Gastrocnemius medialis (tissue), 4 donors: ENCODE data around the gene HK1. TPM values are rescaled to one million over a fixed set of nuclear protein-coding genes. Genes with fewer than 3 reads are reported as not detected.

Experiments
- ATAC-seq, 2 donors: fragments of 150-250 bp; one replicate each; pipeline ENCODE4 v1.9.1; 2016
- DNase-seq, 2 donors: peaks; one replicate each; pipeline ENCODE4 v3.0.0-alpha.2; 2019
- H3K27ac ChIP-seq, 4 donors: fragments of 200-600 bp; sonication (generic); 1 replicate in 1 of 4; 2 replicates in 3 of 4; pipeline ENCODE4 v1.5.1; 2016 to 2018; ENCODE audit warnings: mild to moderate bottlenecking in 2 of 4, moderate library complexity in 1 of 4
- H3K27me3 ChIP-seq, 3 donors: fragments of 200-600 bp; sonication (generic) in 2 of 3; 1 replicate in 1 of 3; 2 replicates in 2 of 3; pipeline versions ENCODE4 v1.5.1 to v1.6.0; 2016 to 2019; ENCODE audit warnings: mild to moderate bottlenecking in 1 of 3, moderate library complexity in 1 of 3
- H3K36me3 ChIP-seq, 2 donors: fragments of 200-600 bp; sonication (generic) in 1 of 2; one replicate each; pipeline ENCODE4 v1.5.1; 2017 to 2018
- H3K4me1 ChIP-seq, 2 donors: fragments of 200-600 bp; sonication (generic) in 1 of 2; one replicate each; pipeline ENCODE4 v1.5.1; 2016 to 2017; ENCODE audit warnings: mild to moderate bottlenecking in 2 of 2
- H3K4me3 ChIP-seq, 4 donors: fragments of 200-600 bp; sonication (generic) in 3 of 4; 1 replicate in 1 of 4; 2 replicates in 3 of 4; pipeline ENCODE4 v1.5.1; 2016 to 2019; ENCODE audit warnings: mild to moderate bottlenecking in 2 of 4
- H3K9me3 ChIP-seq, 3 donors: fragments of 200-600 bp; sonication (generic) in 2 of 3; 1 replicate in 1 of 3; 2 replicates in 2 of 3; pipeline ENCODE4 v1.5.1; 2016 to 2019
- CTCF ChIP-seq, 5 experiments: fragments of 450-650 bp in 3 of 5; fragments of 200-600 bp in 2 of 5; sonication (generic) in 2 of 5; IDR thresholded peaks in 4 of 5; conservative IDR thresholded peaks in 1 of 5; 1 replicate in 4 of 5; 2 replicates in 1 of 5; pipeline ENCODE4 v1.5.1; 2016 to 2019; ENCODE audit warnings: antibody characterized with exemption in 5 of 5, mild to moderate bottlenecking in 3 of 5, moderate library complexity in 3 of 5
- POLR2A ChIP-seq, 2 donors: fragments of 450-650 bp; IDR thresholded peaks; one replicate each; pipeline ENCODE4 v1.6.1; 2017; ENCODE audit warnings: antibody characterized with exemption in 2 of 2, mild to moderate bottlenecking in 2 of 2, moderate library complexity in 2 of 2
- in situ Hi-C, 4 donors: fragments of 200-750 bp; cut with MboI; loops; one replicate each; pipeline versions ENCODE4 v1.15.0 to v1.8.0; 2017; ENCODE audit warnings: low sequenced_read_pairs in 4 of 4
- intact Hi-C: fragments of 100-400 bp; cut with DNase I; formaldehyde crosslinking; loops from one replicate; pipeline ENCODE4 v1.15.1; 2023; ENCODE audit warnings: low total_unique reads
- total RNA-seq, 4 donors: library from RNA; depleted of rRNA; stranded (reverse); fragments of >200 nt; gene quantifications; one replicate each; pipeline versions ENCODE4 v1.1.0 to v1.2.3, GENCODE V29; 2016

Gene HK1
- total RNA-seq, 4 donors from 2014 or later = 168 to 331 (median 246) TPM

- TF ChIP-seq POLR2A (IDR thresholded peaks at IDR 0.05) (no peak), CTCF (IDR thresholded peaks at IDR 0.05 in 4 of 5, conservative IDR thresholded peaks at IDR 0.05 in 1 of 5) (no peak)
- Histone ChIP-seq H3K27me3 (no peaks in the 10 kb centered on the region), H3K36me3 (peaks cover 0 to 67% of the 10 kb centered on the region in 2 donors), H3K27ac (no peak overlapping the region), H3K9me3 (no peaks in the 10 kb centered on the region), H3K4me3 (no peak overlapping the region), H3K4me1 (no peaks in the 10 kb centered on the region)
- intact Hi-C loops (no loop called here), in situ Hi-C loops (loop anchor here in 1 of 4 donors (25.0 kb wide), 1 partner anchor 414 kb away; the partner anchor contains the start of gene KIFBP)
- DNase-seq (no peak), ATAC-seq (no peak)
These were observed 122.6 kb downstream of the HK1 start for GRCh38 chr10:69400936-69401335.

GRCh38 chr10:69401416-69401815 is 123.1 kb downstream of the HK1 start:
- Histone ChIP-seq H3K9me3 (no peaks in the 10 kb centered on the region), H3K4me1 (peaks cover 0 to 2% of the 10 kb centered on the region in 2 donors), H3K36me3 (peaks cover 0 to 67% of the 10 kb centered on the region in 2 donors), H3K27ac (no peak overlapping the region), H3K4me3 (no peak overlapping the region), H3K27me3 (no peaks in the 10 kb centered on the region)
- in situ Hi-C loops = loop anchor here in 1 of 4 donors (25.0 kb wide), 1 partner anchor 414 kb away; the partner anchor contains the start of gene KIFBP
- no peak for ATAC-seq
- TF ChIP-seq CTCF (IDR thresholded peaks at IDR 0.05 in 4 of 5, conservative IDR thresholded peaks at IDR 0.05 in 1 of 5) = no peak
- no peak for TF ChIP-seq POLR2A (IDR thresholded peaks at IDR 0.05)
- intact Hi-C loops = no loop called here
- DNase-seq = no peak

DNA sequence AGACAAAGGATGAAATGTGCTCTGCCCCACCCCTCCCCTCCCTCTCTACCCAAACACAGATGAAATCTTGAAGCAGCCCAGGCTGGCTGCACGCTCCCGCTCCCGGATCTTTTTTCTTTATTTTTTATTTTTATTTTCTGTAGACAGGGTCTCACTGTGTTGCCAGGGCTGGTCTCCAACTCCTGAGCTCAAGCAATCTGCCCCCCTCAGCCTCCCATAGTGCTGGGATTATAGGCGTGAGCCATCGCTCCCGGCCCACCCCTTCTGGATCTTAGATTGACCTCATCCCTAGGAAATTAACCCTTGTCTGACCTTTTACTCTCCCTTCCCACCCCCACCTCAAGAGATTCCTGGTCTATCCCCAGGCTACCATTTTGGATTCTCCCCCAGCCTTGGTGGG is 124.1 kb downstream of the HK1 start:
- DNase-seq (no peak), ATAC-seq (no peak)
- H3K36me3 ChIP-seq = peaks cover 0 to 58% of the 10 kb centered on the region in 2 donors
- H3K27me3 ChIP-seq = no peaks in the 10 kb centered on the region
- peaks cover 4 to 12% of the 10 kb centered on the region in 2 donors for H3K4me1 ChIP-seq
- H3K27ac ChIP-seq = no peak overlapping the region
- TF ChIP-seq POLR2A (IDR thresholded peaks at IDR 0.05) (no peak), CTCF (IDR thresholded peaks at IDR 0.05 in 4 of 5, conservative IDR thresholded peaks at IDR 0.05 in 1 of 5) (no peak)
- no peaks in the 10 kb centered on the region for H3K9me3 ChIP-seq
- in situ Hi-C loops (loop anchor here in 1 of 4 donors (25.0 kb wide), 1 partner anchor 415 kb away; the partner anchor contains the start of gene KIFBP), intact Hi-C loops (no loop called here)
- no peak overlapping the region for H3K4me3 ChIP-seq

GRCh38 chr10:69403066-69403465 is 124.8 kb downstream of the HK1 start:
- Histone ChIP-seq H3K4me3 (no peak overlapping the region), H3K36me3 (peaks cover 0 to 52% of the 10 kb centered on the region in 2 donors), H3K9me3 (no peaks in the 10 kb centered on the region), H3K27ac (no peak overlapping the region), H3K4me1 (peaks cover 6 to 17% of the 10 kb centered on the region in 2 donors), H3K27me3 (no peaks in the 10 kb centered on the region)
- no peak for TF ChIP-seq POLR2A (IDR thresholded peaks at IDR 0.05)
- no peak for TF ChIP-seq CTCF (IDR thresholded peaks at IDR 0.05 in 4 of 5, conservative IDR thresholded peaks at IDR 0.05 in 1 of 5)
- intact Hi-C loops = no loop called here
- in situ Hi-C loops = loop anchor here in 1 of 4 donors (25.0 kb wide), 1 partner anchor 416 kb away; the partner anchor contains the start of gene KIFBP
- ATAC-seq = no peak
- no peak for DNase-seq

- DNase-seq = no peak
These were observed 125.2 kb downstream of the HK1 start for GRCh38 chr10:69403519-69403918.

More at GRCh38 chr10:69403519-69403918, 125.2 kb downstream of the HK1 start:
- in situ Hi-C loops (loop anchor here in 1 of 4 donors (25.0 kb wide), 1 partner anchor 416 kb away; the partner anchor contains the start of gene KIFBP), intact Hi-C loops (no loop called here)
- H3K36me3 ChIP-seq = peaks cover 0 to 47% of the 10 kb centered on the region in 2 donors
- H3K27ac ChIP-seq = no peak overlapping the region
- TF ChIP-seq CTCF (IDR thresholded peaks at IDR 0.05 in 4 of 5, conservative IDR thresholded peaks at IDR 0.05 in 1 of 5) = no peak
- no peak for TF ChIP-seq POLR2A (IDR thresholded peaks at IDR 0.05)
- no peaks in the 10 kb centered on the region for H3K9me3 ChIP-seq
- no peak for ATAC-seq
- peaks cover 10 to 21% of the 10 kb centered on the region in 2 donors for H3K4me1 ChIP-seq
- no peaks in the 10 kb centered on the region for H3K27me3 ChIP-seq
- no peak overlapping the region for H3K4me3 ChIP-seq
